ENCODE measurements around the gene KTN1.

DNA sequence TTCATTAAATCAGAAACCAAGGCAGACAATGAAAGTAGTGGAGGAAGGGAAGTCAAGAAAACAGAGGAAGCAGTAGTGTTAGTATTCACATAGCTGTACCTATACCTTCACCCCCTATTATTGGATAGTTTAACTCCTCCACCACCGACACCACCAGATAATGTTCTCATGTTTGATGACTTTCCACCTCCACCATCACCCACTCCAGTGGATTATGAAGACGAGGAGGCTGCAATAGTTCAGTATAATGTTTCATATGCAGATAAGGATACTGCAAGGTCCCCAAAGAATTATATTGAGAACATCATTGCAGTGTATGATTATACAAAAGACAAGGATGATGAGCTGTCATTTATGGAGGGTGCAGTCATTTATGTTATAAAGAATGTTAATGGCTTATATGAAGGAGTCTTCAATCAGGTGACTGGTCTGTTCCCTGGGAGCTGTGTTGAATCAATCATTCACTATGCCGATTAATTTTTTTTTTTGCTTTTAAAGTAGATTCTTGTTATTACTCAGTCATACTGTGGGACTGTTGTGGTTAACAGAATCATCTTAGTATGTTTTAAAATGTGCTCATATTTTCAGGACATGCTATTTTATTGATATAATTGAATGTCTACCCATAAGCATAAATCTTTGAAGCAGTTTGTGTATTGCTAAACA, 32.2 kb upstream of the KTN1 start:
- TF ChIP-seq, protein P1, sequence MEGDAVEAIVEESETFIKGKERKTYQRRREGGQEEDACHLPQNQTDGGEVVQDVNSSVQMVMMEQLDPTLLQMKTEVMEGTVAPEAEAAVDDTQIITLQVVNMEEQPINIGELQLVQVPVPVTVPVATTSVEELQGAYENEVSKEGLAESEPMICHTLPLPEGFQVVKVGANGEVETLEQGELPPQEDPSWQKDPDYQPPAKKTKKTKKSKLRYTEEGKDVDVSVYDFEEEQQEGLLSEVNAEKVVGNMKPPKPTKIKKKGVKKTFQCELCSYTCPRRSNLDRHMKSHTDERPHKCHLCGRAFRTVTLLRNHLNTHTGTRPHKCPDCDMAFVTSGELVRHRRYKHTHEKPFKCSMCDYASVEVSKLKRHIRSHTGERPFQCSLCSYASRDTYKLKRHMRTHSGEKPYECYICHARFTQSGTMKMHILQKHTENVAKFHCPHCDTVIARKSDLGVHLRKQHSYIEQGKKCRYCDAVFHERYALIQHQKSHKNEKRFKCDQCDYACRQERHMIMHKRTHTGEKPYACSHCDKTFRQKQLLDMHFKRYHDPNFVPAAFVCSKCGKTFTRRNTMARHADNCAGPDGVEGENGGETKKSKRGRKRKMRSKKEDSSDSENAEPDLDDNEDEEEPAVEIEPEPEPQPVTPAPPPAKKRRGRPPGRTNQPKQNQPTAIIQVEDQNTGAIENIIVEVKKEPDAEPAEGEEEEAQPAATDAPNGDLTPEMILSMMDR (IDR thresholded peaks at IDR 0.05) = no peak
- no peak for TF ChIP-seq POLR2A (IDR thresholded peaks at IDR 0.05)
